Kidney (tissue), 14 donors: ENCODE measurements around the gene SNUPN. TPM values are rescaled to one million over a fixed set of nuclear protein-coding genes. Genes with fewer than 3 reads are reported as not detected.
"Not testable (repeated sequence)": the region's sequence is repeated elsewhere in the genome, so short reads cannot be mapped to it uniquely, and the experiment has no call there.

Experiments used
- DNase-seq, 5 donors: peaks; one replicate each; pipeline ENCODE4 v3.0.0-alpha.2; 2013 to 2020
- FAIRE-seq: peaks from 2 replicates; lab custom pipeline; 2012; peaks lifted over from hg19 to GRCh38; lab: Jason Lieb, UNC
- H3K27ac ChIP-seq, 2 donors: one replicate each; pipeline ENCODE4 v1.7.0; 2013; ENCODE audit warnings: low read depth in 2 of 2, low read length in 2 of 2, inconsistent platforms in 1 of 2
- H3K27me3 ChIP-seq: one replicate; pipeline ENCODE4 v1.7.1; 2013; ENCODE audit warnings: low read length, inconsistent platforms; ENCODE audit not compliant: control insufficient read depth, insufficient read depth
- H3K36me3 ChIP-seq, 3 donors: one replicate each; pipeline versions ENCODE4 v1.7.0 to v1.7.1; 2013; ENCODE audit warnings: low read length in 3 of 3, control low read depth in 1 of 3, inconsistent platforms in 1 of 3; ENCODE audit not compliant: insufficient read depth in 3 of 3, control insufficient read depth in 2 of 3
- H3K4me1 ChIP-seq, 3 donors: one replicate each; pipeline versions ENCODE4 v1.7.0 to v1.7.1; 2013; ENCODE audit warnings: low read length in 3 of 3, inconsistent platforms in 1 of 3, low read depth in 1 of 3; ENCODE audit not compliant: control insufficient read depth in 2 of 3, insufficient read depth in 2 of 3
- H3K4me3 ChIP-seq, 3 donors: one replicate each; pipeline versions ENCODE4 v1.7.0 to v1.8.1; 2013; ENCODE audit warnings: low read length in 3 of 3, control low read depth in 1 of 3, inconsistent platforms in 1 of 3
- H3K9ac ChIP-seq, 3 donors: one replicate each; pipeline versions ENCODE4 v1.7.0 to v1.7.1; 2013; ENCODE audit warnings: low read length in 3 of 3, control low read depth in 1 of 3, inconsistent platforms in 1 of 3
- H3K9me3 ChIP-seq, 3 donors: one replicate each; pipeline versions ENCODE4 v1.7.0 to v1.7.1; 2013; ENCODE audit warnings: low read length in 3 of 3, control low read depth in 1 of 3, inconsistent platforms in 1 of 3; ENCODE audit not compliant: control insufficient read depth in 2 of 3, insufficient read depth in 1 of 3
- intact Hi-C: fragments of 100-400 bp; cut with DNase I; formaldehyde crosslinking; loops from one replicate; pipeline ENCODE4 v1.11.1; 2022
- polyA plus RNA-seq: library from polyadenylated mRNA; stranded (reverse); fragments of 350-450 nt; fragmentation: Illumina TruSeq; extraction: RNeasy Lipid Tissue Mini Kit (QIAGEN cat#74804); gene quantifications from one replicate; pipeline ENCODE4 v1.2.3, GENCODE V29; 2014; ENCODE audit warnings: low read depth, low replicate concordance; ENCODE audit not compliant: insufficient read depth
- total RNA-seq: library from RNA; stranded (reverse); fragmentation: NEBNext Ultra II Directional; extraction: Animal tissue kit (Norgen Biotek cat#: 25700); gene quantifications from one replicate; pipeline ENCODE4 v1.2.1, GENCODE V29; 2021
- TF ChIP-seq, protein P1 (sequence below): IDR thresholded peaks from 3 replicates; pipeline ENCODE4 v1.5.1; 2012; ENCODE audit warnings: mild to moderate bottlenecking, moderate library complexity, borderline replicate concordance; ENCODE audit not compliant: insufficient read depth; ENCODE audit errors: extremely low read depth
- donor health status: control.
- donor health status: control.
- donor health status: control.
- donor health status: control.
- donor health status: control.
- donor health status: DM: yes; HTN: yes; CAD: no.
- donor health status: Normal renal cell carcinoma (clear cell type).

The SNUPN gene
- total and polyA plus RNA-seq, 2 donors from 2014 or later = 24.1 to 37.4 TPM

DNA sequence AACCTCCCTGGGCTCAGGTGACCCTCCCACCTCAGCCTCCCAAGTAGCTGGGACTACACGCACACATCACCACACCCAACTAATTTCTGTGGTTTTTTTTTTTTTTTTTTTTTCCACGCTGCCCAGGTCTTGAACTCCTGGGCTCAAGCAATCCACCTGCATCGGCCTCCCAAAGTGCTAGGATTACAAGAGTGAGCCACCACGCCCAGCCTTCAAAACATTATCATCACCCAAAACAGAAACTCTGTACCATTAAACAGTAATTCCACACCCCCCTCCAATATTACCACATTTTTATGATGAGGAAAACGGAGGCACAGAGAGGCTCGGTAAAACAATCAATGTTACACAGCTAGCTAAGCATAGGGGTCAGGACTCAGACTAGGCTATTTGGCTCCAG lies 10.5 kb upstream of the SNUPN start:
- DNase-seq (no peak), FAIRE-seq (no peak)
- peaks cover 0 to 15% (median 0%) of the 10 kb centered on the region in 3 donors for H3K4me1 ChIP-seq
- H3K27me3 ChIP-seq = no peaks in the 10 kb centered on the region
- TF ChIP-seq, protein P1, sequence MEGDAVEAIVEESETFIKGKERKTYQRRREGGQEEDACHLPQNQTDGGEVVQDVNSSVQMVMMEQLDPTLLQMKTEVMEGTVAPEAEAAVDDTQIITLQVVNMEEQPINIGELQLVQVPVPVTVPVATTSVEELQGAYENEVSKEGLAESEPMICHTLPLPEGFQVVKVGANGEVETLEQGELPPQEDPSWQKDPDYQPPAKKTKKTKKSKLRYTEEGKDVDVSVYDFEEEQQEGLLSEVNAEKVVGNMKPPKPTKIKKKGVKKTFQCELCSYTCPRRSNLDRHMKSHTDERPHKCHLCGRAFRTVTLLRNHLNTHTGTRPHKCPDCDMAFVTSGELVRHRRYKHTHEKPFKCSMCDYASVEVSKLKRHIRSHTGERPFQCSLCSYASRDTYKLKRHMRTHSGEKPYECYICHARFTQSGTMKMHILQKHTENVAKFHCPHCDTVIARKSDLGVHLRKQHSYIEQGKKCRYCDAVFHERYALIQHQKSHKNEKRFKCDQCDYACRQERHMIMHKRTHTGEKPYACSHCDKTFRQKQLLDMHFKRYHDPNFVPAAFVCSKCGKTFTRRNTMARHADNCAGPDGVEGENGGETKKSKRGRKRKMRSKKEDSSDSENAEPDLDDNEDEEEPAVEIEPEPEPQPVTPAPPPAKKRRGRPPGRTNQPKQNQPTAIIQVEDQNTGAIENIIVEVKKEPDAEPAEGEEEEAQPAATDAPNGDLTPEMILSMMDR = no peak
- no peak overlapping the region for H3K9ac ChIP-seq
- no peak overlapping the region for H3K4me3 ChIP-seq
- H3K27ac ChIP-seq = no peak overlapping the region
- H3K9me3 ChIP-seq = no peaks in the 10 kb centered on the region
- intact Hi-C loops = no loop called here
- no peaks in the 10 kb centered on the region for H3K36me3 ChIP-seq

DNA sequence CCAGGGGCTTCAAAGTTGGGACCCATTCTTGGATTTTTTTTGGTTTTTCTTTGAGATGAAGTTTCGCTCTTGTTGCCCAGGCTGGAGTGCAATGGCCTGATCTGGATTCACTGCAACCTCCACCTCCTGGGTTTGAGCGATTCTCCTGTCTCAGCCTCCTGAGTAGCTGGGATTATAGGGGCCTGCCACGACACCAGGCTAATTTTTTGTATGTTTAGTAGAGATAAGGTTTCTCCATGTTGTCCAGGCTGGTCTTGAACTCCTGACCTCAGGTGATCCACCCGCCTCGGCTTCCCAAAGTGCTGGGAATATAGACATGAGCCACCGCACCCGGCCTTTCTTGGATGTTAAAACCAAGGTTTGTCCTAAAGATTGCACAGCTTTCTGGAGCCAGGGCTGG lies 8.4 kb upstream of the SNUPN start:
- intact Hi-C loops, H3K9me3 ChIP-seq, H3K9ac ChIP-seq, H3K4me3 ChIP-seq, DNase-seq, FAIRE-seq, H3K27ac ChIP-seq, H3K27me3 ChIP-seq, H3K36me3 ChIP-seq: not testable (repeated sequence)
- H3K4me1 ChIP-seq = peaks cover 0 to 15% (median 0%) of the 10 kb centered on the region in 3 donors

DNA sequence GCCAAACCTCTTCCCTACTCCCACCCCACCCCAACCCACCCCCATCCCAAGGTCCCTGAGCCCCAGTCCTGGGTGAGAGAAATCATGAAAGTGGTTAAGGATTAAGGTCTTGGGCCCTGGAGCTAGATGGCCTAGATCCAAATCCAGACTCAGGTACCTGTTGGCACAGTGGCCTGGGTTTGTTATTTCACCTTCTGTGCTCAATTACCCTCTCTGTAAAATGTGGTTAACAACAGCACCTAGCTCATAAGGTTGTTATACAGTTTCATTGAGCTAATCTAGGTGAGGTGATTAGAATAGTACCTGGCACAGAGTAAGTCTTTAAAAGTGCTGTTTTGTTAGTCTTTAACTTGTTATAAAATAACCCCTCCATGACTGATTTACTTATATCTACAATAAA lies 6.4 kb upstream of the SNUPN start:
- Histone ChIP-seq H3K27ac (no peak overlapping the region), H3K4me3 (no peak overlapping the region), H3K36me3 (no peaks in the 10 kb centered on the region), H3K4me1 (peaks cover 0 to under 1% (median 0%) of the 10 kb centered on the region in 3 donors), H3K27me3 (no peaks in the 10 kb centered on the region), H3K9ac (no peak overlapping the region), H3K9me3 (no peaks in the 10 kb centered on the region)
- intact Hi-C loops = no loop called here
- DNase-seq (peak in 1 of 5 donors; percentile 15), FAIRE-seq (no peak)
- TF ChIP-seq, protein P1 = no peak

DNA sequence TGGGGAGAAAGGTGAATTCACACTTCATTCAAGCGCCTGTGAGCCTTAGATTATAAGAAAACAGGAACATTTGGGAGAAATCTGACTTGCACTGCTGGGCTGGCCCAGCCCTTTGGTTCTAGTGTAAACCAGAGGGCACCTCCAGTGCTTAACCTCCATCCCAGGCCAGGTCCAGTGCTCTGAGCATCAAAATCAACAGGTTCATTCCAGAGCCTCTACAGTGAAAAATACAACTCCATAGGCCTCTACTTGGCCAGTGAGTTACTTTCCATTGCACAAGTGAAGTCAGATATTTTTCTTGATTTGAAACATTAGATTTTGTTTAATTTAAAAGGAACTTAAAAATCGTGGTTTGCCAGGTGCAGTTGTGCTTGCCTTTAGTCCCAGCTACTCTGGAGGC lies 3.0 kb downstream of the SNUPN start:
- Histone ChIP-seq H3K4me3 (no peak overlapping the region), H3K27ac (no peak overlapping the region), H3K9me3 (no peaks in the 10 kb centered on the region), H3K36me3 (peaks cover 0 to 10% (median 4%) of the 10 kb centered on the region in 3 donors), H3K27me3 (no peaks in the 10 kb centered on the region), H3K9ac (no peak overlapping the region), H3K4me1 (peaks cover 0 to 10% (median 0%) of the 10 kb centered on the region in 3 donors)
- FAIRE-seq = no peak
- TF ChIP-seq, protein P1 = no peak
- DNase-seq = no peak
- intact Hi-C loops = no loop called here
